Sigmoid colon (tissue), 7 donors: ENCODE data around the gene RDH14. TPM values are rescaled to one million over a fixed set of nuclear protein-coding genes. Genes with fewer than 3 reads are reported as not detected.

ENCODE experiments used
- DNase-seq: peaks from one replicate; pipeline ENCODE4 v3.0.0-alpha.2; 2019
- H3K27ac ChIP-seq, 4 donors: fragments of 200-600 bp; sonication (generic); one replicate each; pipeline ENCODE4 v1.5.1; 2016 to 2019; ENCODE audit warnings: mild to moderate bottlenecking in 1 of 4
- H3K27me3 ChIP-seq, 3 donors: fragments of 200-600 bp; sonication (generic); one replicate each; pipeline ENCODE4 v1.5.1; 2019; ENCODE audit warnings: mild to moderate bottlenecking in 1 of 3
- H3K36me3 ChIP-seq, 4 donors: fragments of 200-600 bp; sonication (generic); one replicate each; pipeline ENCODE4 v1.5.1; 2016 to 2019
- H3K4me1 ChIP-seq, 4 donors: fragments of 200-600 bp; sonication (generic); one replicate each; pipeline ENCODE4 v1.5.1; 2017 to 2019
- H3K4me3 ChIP-seq, 4 donors: fragments of 200-600 bp; sonication (generic); one replicate each; pipeline ENCODE4 v1.5.1; 2017 to 2019; ENCODE audit warnings: mild to moderate bottlenecking in 2 of 4, moderate library complexity in 1 of 4
- H3K9me3 ChIP-seq, 4 donors: fragments of 200-600 bp in 3 of 4; sonication (generic) in 3 of 4; one replicate each; pipeline versions ENCODE4 v1.5.1 to v1.6.1; 2013 to 2019
- EP300 ChIP-seq, 4 donors: sonication (generic); formaldehyde crosslinking; IDR thresholded peaks; one replicate each; pipeline ENCODE4 v1.6.1; 2017; ENCODE audit warnings: antibody characterized with exemption in 4 of 4
- POLR2A ChIP-seq, 2 donors: fragments of 450-650 bp; IDR thresholded peaks; one replicate each; pipeline ENCODE4 v1.6.1; 2016; ENCODE audit warnings: antibody characterized with exemption in 2 of 2, mild to moderate bottlenecking in 2 of 2, moderate library complexity in 2 of 2
- POLR2AphosphoS5 ChIP-seq, 4 donors: sonication (generic); formaldehyde crosslinking; IDR thresholded peaks; one replicate each; pipeline ENCODE4 v1.6.1; 2017; ENCODE audit warnings: antibody characterized with exemption in 4 of 4
- WGBS, 2 donors: extraction: QIAGEN DNeasy Blood & Tissue Kit; methylation state at CpG; one replicate each; pipeline ENCODE4 v1.1.7; 2013; 5-methylcytosine and 5-hydroxymethylcytosine counted together
- intact Hi-C: fragments of 100-400 bp; cut with DNase I; formaldehyde crosslinking; loops from one replicate; pipeline ENCODE4 v1.15.1; 2023
- polyA plus RNA-seq, 3 donors: library from polyadenylated mRNA; stranded (reverse); fragments of 200-250 nt; gene quantifications; one replicate each; pipeline ENCODE4 v1.2.3, GENCODE V29; 2013
- total RNA-seq, 4 donors: library from RNA; depleted of rRNA; stranded (reverse); fragments of >200 nt; gene quantifications; one replicate each; pipeline ENCODE4 v1.1.0, GENCODE V29; 2016
- TF ChIP-seq, protein P1 (sequence below), 4 experiments: fragments of 450-650 bp in 3 of 4; fragments of 200-600 bp in 1 of 4; IDR thresholded peaks; one replicate each; pipeline ENCODE4 v1.5.1; 2016 to 2019; ENCODE audit warnings: antibody characterized with exemption in 4 of 4, mild to moderate bottlenecking in 3 of 4, moderate library complexity in 2 of 4
- donor health status: healthy with polysubstance abuse.
- donor health status: Bipolar disorder and iron deficiency.
- donor health status: healthy.

RDH14 gene
- total and polyA plus RNA-seq, 7 donors: 15.3 to 45.7 (median 37.5) TPM

DNA sequence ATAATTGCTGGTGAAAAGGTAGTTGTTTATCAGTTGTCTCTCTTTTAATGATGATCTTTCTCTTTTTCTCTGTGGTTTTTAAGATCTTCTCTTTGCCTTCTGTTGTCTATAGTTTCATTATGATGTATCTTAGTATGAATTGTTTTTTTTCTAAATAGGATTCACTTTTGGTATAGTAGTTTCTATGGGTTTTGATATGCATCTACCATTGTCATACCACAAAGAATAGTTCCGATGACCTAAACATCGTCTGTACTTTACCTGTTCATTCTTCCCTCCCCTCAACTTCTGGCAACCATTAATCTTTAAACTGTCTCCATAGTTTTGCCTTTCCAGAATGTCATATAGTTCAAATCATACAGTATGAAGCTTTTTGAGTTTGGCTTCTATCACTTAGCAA lies 19.6 kb downstream of the RDH14 start:
- Histone ChIP-seq H3K4me1 (peaks cover 0 to 7% (median 0%) of the 10 kb centered on the region in 4 donors), H3K27ac (no peak overlapping the region), H3K4me3 (no peak overlapping the region), H3K36me3 (no peaks in the 10 kb centered on the region), H3K9me3 (no peaks in the 10 kb centered on the region), H3K27me3 (no peaks in the 10 kb centered on the region)
- 87 to 90% methylated on average over 2 of the region's 2 CpGs for WGBS, 2 donors
- TF ChIP-seq POLR2A (IDR thresholded peaks at IDR 0.05) (no peak), EP300 (IDR thresholded peaks at IDR 0.05) (no peak), POLR2AphosphoS5 (IDR thresholded peaks at IDR 0.05) (no peak)
- TF ChIP-seq, protein P1, sequence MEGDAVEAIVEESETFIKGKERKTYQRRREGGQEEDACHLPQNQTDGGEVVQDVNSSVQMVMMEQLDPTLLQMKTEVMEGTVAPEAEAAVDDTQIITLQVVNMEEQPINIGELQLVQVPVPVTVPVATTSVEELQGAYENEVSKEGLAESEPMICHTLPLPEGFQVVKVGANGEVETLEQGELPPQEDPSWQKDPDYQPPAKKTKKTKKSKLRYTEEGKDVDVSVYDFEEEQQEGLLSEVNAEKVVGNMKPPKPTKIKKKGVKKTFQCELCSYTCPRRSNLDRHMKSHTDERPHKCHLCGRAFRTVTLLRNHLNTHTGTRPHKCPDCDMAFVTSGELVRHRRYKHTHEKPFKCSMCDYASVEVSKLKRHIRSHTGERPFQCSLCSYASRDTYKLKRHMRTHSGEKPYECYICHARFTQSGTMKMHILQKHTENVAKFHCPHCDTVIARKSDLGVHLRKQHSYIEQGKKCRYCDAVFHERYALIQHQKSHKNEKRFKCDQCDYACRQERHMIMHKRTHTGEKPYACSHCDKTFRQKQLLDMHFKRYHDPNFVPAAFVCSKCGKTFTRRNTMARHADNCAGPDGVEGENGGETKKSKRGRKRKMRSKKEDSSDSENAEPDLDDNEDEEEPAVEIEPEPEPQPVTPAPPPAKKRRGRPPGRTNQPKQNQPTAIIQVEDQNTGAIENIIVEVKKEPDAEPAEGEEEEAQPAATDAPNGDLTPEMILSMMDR (IDR thresholded peaks at IDR 0.05): no peak
- DNase-seq: no peak
- intact Hi-C loops: no loop called here

DNA sequence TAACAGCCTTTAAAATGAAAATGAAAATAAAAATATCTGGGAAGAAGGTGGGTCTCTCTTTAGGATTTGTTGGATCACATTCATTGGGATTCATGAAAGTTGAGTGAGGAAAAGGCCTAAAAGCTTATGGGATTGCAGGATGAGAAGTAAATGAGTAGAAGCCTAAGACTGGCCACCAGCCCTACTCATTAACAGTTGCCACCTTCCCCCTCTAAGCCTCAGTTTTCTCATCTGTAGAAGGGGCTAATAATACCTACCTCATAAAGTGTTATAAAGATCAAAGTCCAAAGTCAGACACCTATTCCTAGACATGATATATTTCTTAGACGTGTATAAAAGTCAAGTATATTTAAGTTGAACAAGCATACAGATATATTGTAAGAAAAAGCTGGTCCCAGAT lies 23.8 kb downstream of the RDH14 start:
- Histone ChIP-seq H3K9me3 (no peaks in the 10 kb centered on the region), H3K36me3 (no peaks in the 10 kb centered on the region), H3K27ac (peak overlapping the region in 1 of 4 donors; percentile 48), H3K4me3 (no peak overlapping the region), H3K4me1 (peaks cover 0 to 6% (median 0%) of the 10 kb centered on the region in 4 donors), H3K27me3 (no peaks in the 10 kb centered on the region)
- WGBS, 2 donors: 73 to 92% methylated on average over 1 of the region's 1 CpG
- no peak for DNase-seq
- intact Hi-C loops: no loop called here
- no peak for TF ChIP-seq POLR2AphosphoS5 (IDR thresholded peaks at IDR 0.05)
- TF ChIP-seq, protein P1 (IDR thresholded peaks at IDR 0.05): no peak
- TF ChIP-seq POLR2A (IDR thresholded peaks at IDR 0.05): no peak
- TF ChIP-seq EP300 (IDR thresholded peaks at IDR 0.05): no peak

DNA sequence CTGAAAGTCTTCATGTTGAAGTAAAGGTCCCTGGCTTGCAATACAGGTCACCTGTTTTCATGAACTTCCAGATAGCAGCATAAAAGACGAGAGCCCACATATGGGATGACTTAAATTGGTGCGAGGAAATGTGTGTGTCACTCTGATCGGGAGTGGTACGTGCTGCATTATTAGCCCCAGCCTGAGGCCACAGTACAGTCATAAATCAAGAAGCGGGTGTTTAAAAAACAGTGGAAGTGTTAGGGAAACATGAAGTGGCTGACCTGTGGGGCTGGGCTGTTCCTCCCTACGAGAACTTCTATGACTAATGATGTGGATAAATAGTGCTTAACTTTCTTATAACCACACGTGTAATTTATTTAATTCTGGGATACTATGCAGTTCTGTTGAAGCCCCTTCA lies 24.4 kb downstream of the RDH14 start:
- Histone ChIP-seq H3K27me3 (no peaks in the 10 kb centered on the region), H3K9me3 (no peaks in the 10 kb centered on the region), H3K4me3 (no peak overlapping the region), H3K36me3 (no peaks in the 10 kb centered on the region), H3K27ac (peak overlapping the region in 1 of 4 donors; percentile 48), H3K4me1 (peaks cover 0 to 6% (median 0%) of the 10 kb centered on the region in 4 donors)
- intact Hi-C loops: no loop called here
- TF ChIP-seq, protein P1 (IDR thresholded peaks at IDR 0.05): no peak
- TF ChIP-seq POLR2AphosphoS5 (IDR thresholded peaks at IDR 0.05) (no peak), POLR2A (IDR thresholded peaks at IDR 0.05) (no peak), EP300 (IDR thresholded peaks at IDR 0.05) (no peak)
- WGBS, 2 donors: 26 to 30% methylated on average over 7 of the region's 7 CpGs
- peak; percentile 63 for DNase-seq

DNA sequence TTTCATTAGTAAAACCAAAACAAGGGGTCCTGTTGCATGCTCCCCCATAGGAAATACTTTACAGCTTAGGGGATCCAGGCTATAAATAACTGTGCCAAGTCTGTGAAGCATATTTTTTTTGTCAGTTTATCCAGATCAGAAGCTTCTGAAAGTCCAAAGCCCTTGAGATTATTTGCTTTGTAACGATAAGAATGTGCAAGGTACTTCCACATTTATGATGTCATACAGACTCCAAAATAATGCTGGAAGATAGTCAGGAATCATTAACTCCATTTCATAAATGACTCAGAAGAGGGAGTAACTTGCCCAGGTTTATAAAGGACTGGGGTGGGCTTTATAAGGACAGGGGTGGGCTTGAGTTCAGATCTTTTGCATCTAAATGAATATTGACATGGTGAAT lies 29.3 kb downstream of the RDH14 start:
- Histone ChIP-seq H3K4me1 (peaks cover 0 to 3% (median 0%) of the 10 kb centered on the region in 4 donors), H3K36me3 (no peaks in the 10 kb centered on the region), H3K9me3 (no peaks in the 10 kb centered on the region), H3K4me3 (no peak overlapping the region), H3K27me3 (no peaks in the 10 kb centered on the region), H3K27ac (no peak overlapping the region)
- intact Hi-C loops: no loop called here
- DNase-seq: no peak
- TF ChIP-seq EP300 (IDR thresholded peaks at IDR 0.05): no peak
- TF ChIP-seq POLR2A (IDR thresholded peaks at IDR 0.05): no peak
- no peak for TF ChIP-seq POLR2AphosphoS5 (IDR thresholded peaks at IDR 0.05)
- 26 to 60% methylated on average over 1 of the region's 1 CpG for WGBS, 2 donors

DNA sequence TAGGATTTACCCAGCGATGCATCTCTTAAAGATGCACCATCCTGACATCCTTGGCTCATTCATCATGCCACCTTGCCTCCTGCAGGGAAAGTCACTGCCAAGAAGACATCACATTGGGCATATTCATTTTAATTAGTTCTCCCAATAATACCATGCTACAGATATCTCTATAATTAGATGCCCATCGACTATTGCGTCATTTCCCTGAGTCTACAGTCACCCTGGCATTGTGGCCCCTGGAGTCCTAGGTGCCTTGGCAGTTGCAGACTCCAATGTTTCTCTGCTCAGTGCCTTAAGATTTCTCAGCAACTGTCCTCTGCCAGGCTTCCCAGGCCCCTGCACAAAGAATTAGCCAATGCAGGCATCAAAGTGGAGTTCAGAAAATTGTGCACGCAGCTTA lies 32.6 kb downstream of the RDH14 start:
- TF ChIP-seq, protein P1 (IDR thresholded peaks at IDR 0.05): no peak
- TF ChIP-seq POLR2A (IDR thresholded peaks at IDR 0.05) (no peak), EP300 (IDR thresholded peaks at IDR 0.05) (no peak), POLR2AphosphoS5 (IDR thresholded peaks at IDR 0.05) (no peak)
- 81 to 93% methylated on average over 4 of the region's 4 CpGs for WGBS, 2 donors
- H3K27ac ChIP-seq: no peak overlapping the region
- H3K9me3 ChIP-seq: no peaks in the 10 kb centered on the region
- no peaks in the 10 kb centered on the region for H3K36me3 ChIP-seq
- no peak for DNase-seq
- peaks cover 0 to 2% (median 1%) of the 10 kb centered on the region in 4 donors for H3K4me1 ChIP-seq
- H3K4me3 ChIP-seq: no peak overlapping the region
- intact Hi-C loops: no loop called here
- H3K27me3 ChIP-seq: no peaks in the 10 kb centered on the region
